K562 (cell line): Measurements from ENCODE around the gene ASB14. TPM values are rescaled to one million over a fixed set of nuclear protein-coding genes. Genes with fewer than 3 reads are reported as not detected.
A peak's percentile ranks its signal among the peaks of the same experiment; 100 is the strongest.

Experiments used
- ARID4B ChIP-seq: sonication (generic); formaldehyde crosslinking; IDR thresholded peaks from 2 replicates; pipeline ENCODE4 v1.8.0; 2022; ENCODE audit warnings: mild to moderate bottlenecking, missing genetic modification reagents
- CBX1 ChIP-seq: sonication (generic); IDR thresholded peaks from 2 replicates; pipeline ENCODE4 v1.6.1; 2016; ENCODE audit warnings: antibody characterized with exemption, low read depth, mild to moderate bottlenecking
- DLX4 ChIP-seq: fragments of 250-450 bp; sonication (Bioruptor Pico); IDR thresholded peaks from 2 replicates; pipeline ENCODE4 v1.6.1; 2021; ENCODE audit warnings: mild to moderate bottlenecking
- HCFC1 ChIP-seq: IDR thresholded peaks from 2 replicates; pipeline ENCODE4 v1.6.1; 2012; ENCODE audit warnings: low read depth, low read length, improper control_type of control experiment
- ILK ChIP-seq: fragments of 450-650 bp; IDR thresholded peaks from 2 replicates; pipeline ENCODE4 v1.6.1; 2016; ENCODE audit warnings: missing genetic modification characterization, low read depth, mild to moderate bottlenecking, missing compliant biosample characterization, moderate library complexity, borderline replicate concordance
- MCM5 ChIP-seq: fragments of 450-650 bp; IDR thresholded peaks from 2 replicates; pipeline ENCODE4 v1.6.1; 2016; ENCODE audit warnings: low read depth
- POLR2G ChIP-seq: fragments of 200-400 bp; formaldehyde crosslinking; IDR thresholded peaks from 2 replicates; pipeline ENCODE4 v1.6.1; 2017; ENCODE audit warnings: low read depth, mild to moderate bottlenecking, antibody characterized with exemption, low read length, moderate library complexity
- PRDM10 ChIP-seq: fragments of 450-650 bp; IDR thresholded peaks from 2 replicates; pipeline ENCODE4 v1.6.1; 2018; ENCODE audit not compliant: partially characterized antibody
- SP1 ChIP-seq: sonication (generic); formaldehyde crosslinking; IDR thresholded peaks from 2 replicates; pipeline ENCODE4 v1.8.1; 2022; ENCODE audit warnings: mild to moderate bottlenecking, missing genetic modification reagents
- ZNF197 ChIP-seq: fragments of 200-800 bp; sonication (Bioruptor generic); IDR thresholded peaks from 2 replicates; pipeline ENCODE4 v1.6.1; 2016; ENCODE audit warnings: low read depth, missing genetic modification characterization, missing compliant biosample characterization
- ZNF507 ChIP-seq: conservative IDR thresholded peaks from 2 replicates; pipeline ENCODE4 v1.6.1; 2017; ENCODE audit warnings: missing genetic modification characterization, missing compliant biosample characterization
- ZNF518B ChIP-seq: fragments of 250-450 bp; sonication (Bioruptor Pico); IDR thresholded peaks from 2 replicates; pipeline ENCODE4 v1.5.0; 2021; ENCODE audit warnings: mild to moderate bottlenecking, moderate library complexity
- ZNF699 ChIP-seq: fragments of 250-450 bp; sonication (Bioruptor Pico); IDR thresholded peaks from 2 replicates; pipeline ENCODE4 v1.8.0; 2021; ENCODE audit warnings: mild to moderate bottlenecking, moderate library complexity; ENCODE audit not compliant: insufficient replicate concordance
- ZNF778 ChIP-seq: fragments of 450-650 bp; formaldehyde crosslinking; IDR thresholded peaks from 2 replicates; pipeline ENCODE4 v1.4.0; 2020; ENCODE audit warnings: mild to moderate bottlenecking, moderate library complexity
- polyA plus RNA-seq, 8 experiments: library from polyadenylated mRNA; depleted of rRNA in 4 of 8; stranded (reverse) in 5 of 8; unstranded in 3 of 8; fragments of >200 nt; fragmentation: Nextera tagmentation in 2 of 8; fragmentation: Illumina TruSeq in 1 of 8; extraction: Ambion mirVana in 2 of 8; extraction: Trizol in 1 of 8; gene quantifications; 2 replicates each; pipeline versions ENCODE4 v1.2.1 to v1.2.3, GENCODE V29; 2011 to 2014; ENCODE audit warnings: inconsistent platforms in 1 of 8, missing spikeins in 1 of 8
- total RNA-seq, 7 experiments: library from RNA; depleted of rRNA in 6 of 7; stranded (reverse); fragments of >200 nt in 6 of 7; fragmentation: Illumina TruSeq in 2 of 7; extraction: Trizol in 2 of 7; gene quantifications; 2 replicates each; pipeline versions ENCODE4 v1.2.1 to v1.2.3, GENCODE V29; 2011 to 2021; ENCODE audit warnings: low replicate concordance in 1 of 7

The ASB14 gene
- total and polyA plus RNA-seq, 9 of the 15 experiments (the other 6 are each of a cell fraction or from before 2014, with no cell fraction given): 0.01 to 0.07 TPM; not detected in 7

- TF ChIP-seq SP1 (CRISPR knock-in tag): peak; percentile 43; the same call in 1 of the 2 replicates
- no peak for TF ChIP-seq HCFC1
- TF ChIP-seq ARID4B (CRISPR knock-in tag): 0 out of 2 replicates have a peak, but pooled peaks have one; percentile 44
- no peak for TF ChIP-seq MCM5
- TF ChIP-seq ILK (tag): no peak
- TF ChIP-seq ZNF197 (CRISPR knock-in tag): no peak
- TF ChIP-seq PRDM10: peak; percentile 80
- TF ChIP-seq POLR2G: peak; percentile 90
- no peak for TF ChIP-seq ZNF778 (CRISPR knock-in tag)
- TF ChIP-seq CBX1: no peak
- TF ChIP-seq ZNF507 (tag): no peak
- no peak for TF ChIP-seq ZNF699
- TF ChIP-seq ZNF518B: no peak
- no peak for TF ChIP-seq DLX4 (CRISPR knock-in tag)
Observed at GRCh38 chr3:57227204-57227929, 65.1 kb downstream of the ASB14 start, which contains the start of gene APPL1 (continued).
